Ramos (cell line): ENCODE data around the gene RAB35.

ENCODE experiments used
- in situ Hi-C: fragments of 300-500 bp; cut with MboI; formaldehyde crosslinking; loops from one replicate; pipeline ENCODE4 v1.14.3; 2022; ENCODE audit warnings: low sequenced_read_pairs; ENCODE audit not compliant: unreplicated experiment

RAB35 gene

DNA sequence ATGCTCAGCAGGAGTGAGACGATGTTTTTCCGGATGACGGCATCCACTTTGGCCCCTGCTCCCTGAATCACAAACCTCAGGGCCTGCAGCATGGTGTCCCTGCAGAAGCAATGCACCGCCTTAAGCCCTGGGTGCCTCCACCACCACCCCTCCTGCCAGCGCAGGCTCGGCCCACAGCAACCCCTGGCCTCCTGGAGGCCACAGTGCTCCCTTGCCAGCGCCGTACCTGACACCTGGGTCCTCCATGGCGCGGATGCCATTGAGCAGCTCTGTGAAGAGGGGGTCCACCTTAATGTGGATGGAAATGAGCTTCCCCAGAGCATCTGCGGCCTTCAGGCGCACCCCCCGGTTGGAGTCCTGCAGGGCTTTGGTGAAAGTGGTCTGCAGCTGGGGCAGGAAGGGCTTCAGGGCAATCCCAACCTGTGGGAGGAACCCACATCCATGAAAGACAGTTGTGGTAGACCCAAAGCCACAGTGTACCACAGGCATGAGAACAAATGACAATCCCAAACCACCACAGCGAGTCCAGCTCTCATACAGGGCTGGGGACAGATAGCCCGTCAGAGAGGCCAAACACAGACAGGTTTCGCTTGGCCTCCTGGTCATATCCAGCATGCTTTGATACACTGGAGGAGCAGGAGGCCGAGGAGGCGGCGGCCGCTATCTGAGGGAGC, 17.9 kb upstream of the RAB35 start:
- in situ Hi-C loops, result no loop called here

DNA sequence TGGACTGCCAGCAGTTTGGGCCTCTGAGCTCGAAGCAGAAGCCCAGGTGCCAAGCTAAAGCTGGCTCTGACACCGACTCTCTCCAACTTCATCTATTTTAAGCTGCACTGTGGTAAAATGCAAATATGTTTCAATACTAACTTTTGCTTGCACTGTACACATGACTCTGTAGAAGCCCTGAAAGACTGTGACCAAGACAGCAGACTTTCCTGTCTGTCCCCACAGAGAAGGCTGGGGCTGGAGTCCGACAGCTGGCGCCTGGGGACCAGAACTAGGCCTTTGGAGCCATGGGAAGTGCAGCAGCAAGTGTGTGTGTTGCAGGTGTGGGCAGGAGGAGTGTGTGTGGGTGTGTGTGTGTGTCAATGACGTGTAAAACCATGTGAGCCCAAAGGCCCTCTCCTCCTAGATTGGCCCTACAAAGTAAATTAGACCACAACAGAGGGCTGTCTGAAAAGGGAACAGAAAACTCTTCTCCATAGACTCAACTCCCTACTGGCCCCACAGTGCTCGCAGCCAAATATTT, 16.4 kb upstream of the RAB35 start:
- in situ Hi-C loops, result no loop called here

DNA sequence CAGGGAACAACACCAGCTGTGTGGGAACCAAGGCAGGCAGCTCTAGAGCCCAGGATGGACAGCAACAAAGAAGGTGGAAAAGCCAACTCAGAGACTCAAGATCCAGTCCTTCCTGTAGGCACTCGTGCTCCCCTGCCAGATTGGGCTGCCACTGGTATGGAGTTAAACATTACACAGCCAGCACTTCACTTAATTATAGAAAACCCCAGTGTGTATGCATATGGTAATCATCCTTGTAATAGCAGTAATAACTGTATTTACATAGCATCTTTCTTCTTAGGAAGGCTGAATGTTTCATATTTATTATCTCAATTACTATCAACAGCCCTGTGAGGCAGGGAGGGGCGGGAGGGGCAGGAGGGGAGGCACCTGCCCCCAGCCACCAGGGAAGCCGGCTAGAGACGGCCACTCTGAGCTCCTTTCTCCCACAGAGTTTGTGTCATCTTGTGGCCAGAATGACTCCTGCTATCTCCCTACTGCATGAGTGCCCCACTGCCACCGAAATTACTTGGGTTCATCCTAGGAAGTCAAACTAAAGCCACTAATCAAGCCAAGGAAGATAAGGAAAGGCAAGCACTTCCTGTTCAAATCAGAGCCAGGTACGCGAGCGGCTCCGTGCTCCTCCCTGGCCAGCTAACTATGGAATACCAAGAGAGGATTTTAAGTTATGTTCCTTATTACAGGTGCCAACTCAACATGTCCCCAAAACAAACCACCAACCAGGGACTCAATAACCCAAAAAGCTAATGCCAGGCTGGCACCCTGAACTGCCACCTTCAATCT, 15.7 kb upstream of the RAB35 start:
- in situ Hi-C loops, result no loop called here

DNA sequence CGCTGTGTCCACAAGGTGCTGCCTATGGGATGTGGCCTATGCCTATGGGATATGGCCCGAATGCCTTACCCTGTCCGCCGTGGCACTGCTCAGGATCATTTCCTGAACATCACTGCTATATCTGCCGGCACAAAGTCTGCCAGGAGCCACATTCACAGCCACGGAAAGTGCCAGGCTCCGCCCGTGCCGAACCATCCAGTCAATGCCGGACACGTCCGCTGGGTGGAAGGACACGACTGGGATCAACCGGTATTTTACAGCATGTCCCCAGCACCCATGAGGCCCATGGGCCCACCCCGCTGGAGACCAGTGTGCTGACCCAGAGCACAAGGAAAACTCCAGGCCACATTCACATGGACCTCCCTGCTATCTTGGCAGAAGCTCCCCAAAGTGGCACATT, 14.6 kb upstream of the RAB35 start:
- in situ Hi-C loops, result no loop called here

DNA sequence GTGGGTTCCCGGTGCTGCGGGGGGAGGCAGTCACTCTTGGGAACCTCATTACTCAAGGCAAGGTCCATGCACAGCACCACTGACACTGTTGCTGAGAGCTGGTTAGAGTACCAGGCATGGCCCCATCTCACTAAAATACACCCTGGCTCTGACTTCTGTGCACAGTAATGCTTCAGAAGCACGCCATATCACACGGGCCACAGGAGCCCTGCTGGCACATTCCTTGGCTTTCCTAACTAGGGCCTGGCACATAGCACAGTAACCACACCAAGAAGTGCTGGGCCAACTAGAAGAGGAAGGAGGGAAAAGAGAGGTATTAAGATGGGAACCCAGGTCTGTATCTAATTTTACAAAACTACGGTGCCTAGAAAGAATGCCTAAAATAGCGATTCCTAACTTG, 13.5 kb upstream of the RAB35 start:
- in situ Hi-C loops, result no loop called here

DNA sequence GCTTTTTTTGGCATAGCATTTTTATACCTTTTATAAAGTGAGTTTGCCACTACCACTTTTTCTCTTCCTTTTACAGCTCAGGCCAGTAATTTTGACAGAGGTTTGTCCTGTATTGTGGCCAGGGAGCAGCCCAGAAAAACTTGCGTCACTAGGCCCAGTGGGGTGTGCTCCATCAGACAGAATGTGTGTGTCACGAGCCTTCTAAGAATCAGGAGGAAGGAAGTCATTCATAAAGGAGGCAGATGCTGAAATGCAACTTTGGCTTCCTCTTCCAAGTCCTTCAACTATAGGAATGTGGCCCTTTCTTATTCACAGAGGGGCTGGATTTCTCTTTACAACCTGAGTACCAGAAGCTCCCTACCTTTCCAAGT, 10.1 kb upstream of the RAB35 start:
- in situ Hi-C loops, result no loop called here

DNA sequence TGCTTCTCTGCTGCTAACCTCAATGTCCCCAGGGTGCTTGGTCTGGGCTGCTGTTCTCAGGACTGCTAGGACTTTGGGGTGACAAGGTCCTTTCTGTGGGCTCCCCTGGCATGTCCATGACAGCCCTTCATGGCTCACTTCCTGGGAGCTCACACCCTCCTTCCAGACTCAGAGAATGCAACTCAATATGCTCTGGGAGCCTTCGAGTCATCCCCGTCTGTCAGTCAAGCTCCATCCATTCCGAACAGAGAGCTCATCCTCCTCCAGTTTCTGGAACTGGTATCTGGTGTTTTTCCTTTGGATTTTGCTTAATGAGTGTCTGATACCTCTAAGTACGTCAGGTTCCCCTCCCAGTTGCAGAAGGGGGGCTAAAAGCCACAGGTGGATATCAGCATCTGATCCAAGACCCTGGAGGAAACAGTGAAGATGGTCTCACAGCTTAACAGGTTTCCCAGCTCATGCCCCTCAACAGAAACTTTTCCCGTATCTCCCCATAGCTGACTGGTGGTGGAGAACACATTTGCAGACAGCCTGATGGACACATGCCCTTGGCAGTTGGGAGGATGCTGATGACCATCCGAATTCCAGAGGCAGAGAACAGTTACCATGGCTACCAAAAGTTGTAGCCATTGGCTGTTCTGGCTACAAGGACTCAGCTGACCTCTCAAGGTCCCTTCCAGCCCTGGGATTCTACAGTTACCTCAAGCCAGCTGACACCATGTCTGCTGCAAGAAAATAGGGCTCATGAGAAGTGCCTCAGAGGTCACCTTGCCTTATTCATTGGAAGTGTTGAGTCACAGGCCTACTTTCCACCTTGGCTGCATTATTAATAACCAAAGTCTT, 9.5 kb upstream of the RAB35 start:
- in situ Hi-C loops, result no loop called here

DNA sequence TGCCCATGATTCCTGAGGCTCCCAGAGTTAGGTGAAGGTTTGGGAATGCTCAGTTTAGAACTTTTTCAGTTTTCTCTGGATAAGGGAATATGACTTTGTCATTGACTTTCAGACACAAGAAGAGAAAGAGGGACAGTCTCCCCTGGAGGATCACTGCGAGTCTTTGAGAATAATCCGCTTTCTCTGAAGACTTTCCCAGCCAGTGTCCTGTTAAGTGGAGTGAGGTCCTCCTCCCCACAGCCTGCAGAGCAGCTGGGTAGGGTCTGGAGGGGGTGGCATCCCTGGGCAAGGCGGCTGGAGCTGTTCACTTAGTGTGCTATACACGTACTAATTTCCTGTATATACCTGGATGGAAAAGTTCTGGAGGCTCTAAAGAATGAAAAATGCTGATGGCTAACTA, 8.5 kb upstream of the RAB35 start:
- in situ Hi-C loops, result no loop called here

DNA sequence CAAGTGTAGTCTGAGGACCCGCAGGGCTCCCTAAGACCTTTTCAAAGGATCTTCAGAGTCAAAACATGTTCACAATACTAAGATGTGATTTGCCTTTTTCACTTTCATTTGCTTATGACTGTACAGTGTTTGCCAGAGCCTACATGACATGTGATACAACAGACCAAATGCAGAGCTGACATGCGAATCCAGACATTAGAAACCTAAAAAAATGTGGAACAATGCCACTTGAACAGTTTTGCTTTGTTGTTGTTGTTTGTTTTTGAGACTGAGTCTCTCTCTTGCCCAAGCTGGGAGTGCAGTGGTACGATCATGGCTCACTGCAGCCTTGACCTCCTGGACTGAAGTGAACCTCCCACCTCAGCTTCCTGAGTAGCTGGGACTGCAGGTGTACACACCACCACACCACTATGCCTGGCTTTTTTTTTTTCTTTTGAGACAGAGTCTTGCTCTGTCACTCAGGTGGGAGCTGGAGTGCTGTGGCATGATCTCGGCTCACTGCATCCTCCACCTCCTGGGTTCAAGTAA, 5.3 kb upstream of the RAB35 start:
- in situ Hi-C loops, result no loop called here

DNA sequence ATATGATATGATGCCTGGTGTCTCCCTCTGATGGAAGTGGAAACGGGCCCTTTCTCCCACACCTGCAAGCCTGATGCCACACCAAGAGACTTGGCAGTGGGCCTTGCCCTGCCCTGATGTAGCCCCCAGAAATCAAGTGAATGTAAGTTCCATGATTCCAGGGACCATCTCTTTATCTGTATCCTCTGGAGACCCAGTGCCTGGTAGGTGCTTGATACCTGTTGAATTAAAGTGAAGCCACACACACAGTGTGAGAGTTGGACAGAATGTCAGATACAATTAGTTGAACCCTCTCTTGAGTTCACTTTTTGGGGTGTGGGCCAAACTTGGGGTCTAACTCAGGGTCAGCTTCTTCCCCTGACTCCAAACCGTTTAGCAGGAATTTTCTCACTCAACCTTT, 4.8 kb upstream of the RAB35 start:
- in situ Hi-C loops, result no loop called here

DNA sequence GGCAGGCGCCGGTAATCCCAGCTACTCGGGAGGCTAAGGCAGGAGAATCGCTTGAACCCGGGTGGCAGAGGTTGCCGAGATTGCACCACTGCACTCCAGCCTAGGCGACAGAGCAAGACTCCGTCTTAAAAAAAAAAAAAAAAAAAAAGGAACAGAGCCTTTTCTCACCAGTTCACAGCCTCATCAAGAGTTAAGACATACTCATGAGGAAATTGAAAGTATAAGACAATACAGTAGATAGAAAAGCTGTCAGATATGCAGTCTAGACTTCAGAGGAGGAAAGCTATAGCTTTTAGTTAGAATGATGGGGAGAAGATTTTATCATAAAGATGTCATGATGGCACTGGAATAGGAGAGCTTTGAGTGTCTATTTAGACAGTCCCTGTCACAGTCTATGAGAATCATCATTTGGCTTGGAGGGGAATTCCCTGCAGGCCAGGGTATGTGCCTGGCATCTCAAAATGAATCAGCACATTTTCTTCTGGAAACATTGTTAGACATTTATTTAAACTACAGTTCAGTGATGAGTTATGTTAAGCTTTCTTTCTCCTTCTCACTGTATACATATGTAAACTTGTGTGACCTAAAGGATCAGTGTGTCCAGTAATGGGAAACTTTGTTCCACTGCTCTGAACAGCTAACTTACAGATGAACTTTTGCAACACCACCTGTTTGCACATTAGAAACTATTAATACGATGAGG, 2.9 kb upstream of the RAB35 start:
- in situ Hi-C loops, result no loop called here

DNA sequence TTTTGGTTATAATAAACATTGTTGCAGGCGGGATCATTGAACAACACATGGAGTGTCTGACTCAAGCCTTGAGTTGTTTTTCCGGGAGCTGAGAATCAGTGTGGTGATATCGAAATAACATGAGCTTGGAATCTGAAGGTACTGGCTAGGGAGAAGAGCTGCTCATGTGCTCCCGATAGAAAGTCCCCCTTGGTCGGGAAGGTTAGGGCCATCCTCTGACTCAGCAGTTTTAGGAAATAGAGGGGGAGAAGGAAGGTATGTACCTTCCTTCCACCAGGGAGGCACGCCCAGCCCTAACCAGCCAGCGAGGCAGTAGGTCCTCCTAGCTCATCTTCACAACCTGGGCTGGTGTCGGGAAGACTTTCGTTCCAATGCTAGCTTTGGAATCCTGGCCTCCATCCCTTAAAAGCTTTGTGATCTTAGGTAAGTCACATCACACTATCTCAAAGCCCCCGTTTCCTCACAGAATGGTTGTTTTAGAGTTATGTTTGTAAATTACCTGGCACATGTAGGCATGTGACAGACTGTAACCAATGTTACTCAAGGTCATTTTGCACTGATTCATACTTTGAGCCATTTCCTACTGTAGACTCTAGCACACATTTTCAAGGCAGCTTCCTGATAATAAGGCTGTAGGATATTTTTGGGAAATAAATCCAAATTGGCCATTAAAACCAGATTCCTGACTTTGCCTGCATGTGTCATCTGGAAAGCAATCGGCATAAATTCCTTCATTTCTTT, 1.9 kb upstream of the RAB35 start:
- in situ Hi-C loops, result no loop called here

DNA sequence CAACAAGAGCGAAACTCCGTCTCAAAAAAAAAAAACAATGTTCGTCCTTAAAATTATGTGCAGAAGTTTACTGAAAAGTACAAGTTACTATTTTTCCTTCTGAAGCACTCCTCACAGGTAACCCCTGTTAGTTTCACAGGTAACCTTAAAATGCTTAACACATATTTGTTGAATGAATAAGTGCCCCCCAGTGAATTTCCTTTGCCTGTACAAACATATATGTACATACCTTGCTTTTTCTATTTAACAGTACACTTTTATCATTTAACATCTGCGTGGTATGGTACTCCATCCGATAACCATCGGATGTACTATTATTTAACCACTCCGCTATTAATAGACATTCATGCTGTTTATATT, 1.4 kb upstream of the RAB35 start:
- in situ Hi-C loops, result no loop called here

DNA sequence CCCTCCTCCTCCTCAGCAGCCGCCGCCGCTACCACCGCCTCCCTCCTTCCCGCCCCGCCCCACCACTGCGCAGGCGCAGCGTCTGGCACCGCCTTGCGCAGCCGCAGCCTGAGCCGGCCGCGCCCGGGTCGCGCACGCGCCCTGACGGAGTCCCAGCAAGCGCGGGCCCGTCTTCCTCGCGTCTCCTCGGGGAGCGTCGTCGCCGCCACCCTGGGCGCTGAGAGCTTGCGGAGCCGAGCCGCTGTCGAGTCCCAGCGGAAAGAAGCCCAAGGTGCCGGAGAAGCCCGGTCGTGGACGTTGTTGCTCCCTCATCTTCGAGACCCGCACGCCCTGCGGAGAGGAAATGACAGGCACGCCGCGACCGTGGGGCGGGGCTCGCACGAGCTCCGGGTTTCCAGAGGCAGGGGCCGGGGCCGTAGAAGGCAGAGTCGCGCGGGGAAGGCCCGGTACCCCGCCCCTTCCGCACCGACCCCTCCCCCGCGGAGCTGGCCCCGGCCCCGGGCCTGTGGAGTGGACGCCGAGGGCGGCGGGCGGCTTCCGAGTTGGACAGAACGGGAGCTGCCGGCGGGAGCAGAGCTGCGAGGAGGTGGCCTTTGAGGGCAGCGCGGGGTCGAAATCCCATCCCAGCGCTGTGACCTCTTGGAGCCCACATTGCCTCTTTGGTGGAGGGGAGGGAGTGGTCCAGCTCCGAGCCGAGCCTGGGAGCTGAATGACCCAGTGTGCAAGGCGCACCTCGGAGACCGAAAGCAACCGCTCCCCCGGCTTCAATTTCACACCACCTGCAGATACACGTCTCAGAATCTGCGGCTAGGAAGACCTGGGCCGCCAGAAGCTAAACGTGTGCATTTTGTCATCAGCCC, 469 bp upstream of the RAB35 start:
- in situ Hi-C loops, result no loop called here

DNA sequence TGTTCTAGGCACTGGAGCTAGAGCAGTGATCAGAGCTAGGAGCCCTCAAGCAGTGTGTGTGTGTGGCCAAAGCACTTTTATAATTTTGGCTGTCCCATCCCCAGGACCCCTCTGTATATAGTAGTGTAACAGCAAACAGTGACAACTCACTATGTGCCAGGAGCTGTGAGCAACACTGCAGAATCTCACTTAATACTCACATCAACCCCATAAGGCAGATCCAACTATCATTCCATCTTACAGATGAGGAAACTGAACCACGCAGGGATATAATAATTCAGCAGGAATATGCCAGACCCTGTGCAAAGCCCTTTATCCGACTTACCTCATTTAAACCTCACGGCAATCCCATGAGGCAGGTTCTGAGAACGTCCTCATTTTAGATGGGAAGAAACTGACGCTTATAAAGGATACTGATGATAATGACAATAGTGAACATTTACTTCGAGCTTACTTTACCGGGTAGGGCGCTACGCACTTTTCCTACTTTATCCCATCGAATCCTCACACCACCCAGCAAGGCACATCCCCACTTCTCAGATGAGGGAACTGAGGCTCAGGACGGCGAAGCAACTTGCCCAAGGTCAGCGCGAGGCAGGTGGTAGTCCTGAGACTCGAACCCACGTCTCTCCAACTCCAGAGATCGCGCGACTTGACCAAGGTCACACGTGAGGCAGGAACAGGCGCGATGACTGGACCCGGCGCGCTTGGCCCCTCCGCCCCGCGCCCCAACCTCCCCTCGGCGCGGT, 687 bp downstream of the RAB35 start:
- in situ Hi-C loops, result no loop called here

DNA sequence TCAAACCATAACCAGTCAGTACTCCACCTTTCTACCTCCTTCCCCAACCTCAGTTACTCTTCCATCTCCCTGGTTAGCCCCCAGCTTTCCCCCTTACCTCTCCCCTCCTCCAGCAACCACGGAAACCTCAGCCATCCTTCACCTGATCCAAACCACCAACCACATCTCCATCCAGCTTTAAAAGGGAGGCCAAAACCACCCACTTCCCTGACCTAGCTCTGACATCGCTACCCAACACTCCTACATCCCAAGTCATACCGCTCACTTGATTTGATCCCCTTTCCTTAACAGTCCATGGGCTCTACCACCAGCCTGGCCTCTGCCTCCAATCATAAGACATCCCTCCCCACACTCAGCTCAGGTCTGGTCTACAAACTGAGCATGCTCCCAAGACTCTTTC, 1.5 kb downstream of the RAB35 start:
- in situ Hi-C loops, result no loop called here

DNA sequence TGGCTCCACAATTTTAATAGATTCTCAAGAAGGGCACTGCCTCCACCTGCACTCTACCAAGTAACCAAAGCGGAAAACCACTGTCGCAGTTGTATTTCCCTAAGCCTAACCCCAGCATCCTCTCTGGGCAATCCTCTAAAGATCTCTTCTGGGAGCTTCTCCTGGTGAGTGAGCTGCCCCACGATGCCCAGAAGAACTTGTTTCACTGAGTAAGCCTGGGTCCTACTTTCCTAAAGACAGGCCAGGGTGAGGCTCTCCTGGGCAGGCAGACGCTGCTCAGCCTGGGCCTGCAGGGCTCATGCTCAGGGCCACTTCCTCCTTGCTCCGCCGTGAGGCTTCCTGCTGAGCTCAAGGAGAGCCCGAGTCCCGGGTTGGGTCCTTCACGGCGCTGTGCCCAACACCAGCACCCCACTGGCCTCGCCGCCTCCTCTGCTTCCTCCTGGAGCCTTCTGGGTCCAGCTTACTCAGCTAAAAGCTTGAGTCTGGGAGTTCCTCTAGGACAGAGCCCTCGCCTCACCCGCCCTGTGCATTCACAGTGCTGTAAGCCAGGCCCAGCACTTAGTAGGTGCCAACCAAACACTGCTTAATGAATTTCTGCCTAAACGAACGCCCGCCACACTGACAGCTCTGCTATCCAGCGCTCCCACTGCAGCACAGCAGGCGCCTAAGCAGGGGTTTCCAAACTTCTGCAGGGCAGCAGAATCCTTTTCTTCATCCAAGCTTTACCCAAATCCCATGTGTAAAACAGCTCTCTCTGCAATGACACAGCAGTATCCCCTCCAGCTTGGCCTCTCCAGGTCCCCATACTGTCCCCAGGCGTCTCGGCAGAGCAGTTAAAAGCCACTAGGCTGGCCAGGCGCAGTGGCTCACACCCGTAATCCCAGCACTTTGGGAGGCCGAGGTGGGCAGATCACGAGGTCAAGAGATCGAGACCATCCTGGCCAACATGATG, 5.7 kb downstream of the RAB35 start:
- in situ Hi-C loops, result no loop called here
